GM12878 (cell line): Measurements from ENCODE around the gene E2F2. TPM values are rescaled to one million over a fixed set of nuclear protein-coding genes. Genes with fewer than 3 reads are reported as not detected.
A peak's percentile ranks its signal among the peaks of the same experiment; 100 is the strongest.

Source experiments
- ATAC-seq: fragments of 200-7000 bp; cut with Tn5 transposase; 3 replicates; pipeline ENCODE4 v1.9.1; 2020; ENCODE audit warnings: mild to moderate bottlenecking, moderate library complexity
- BruUV-seq: library from RNA; stranded (reverse); fragments of 400-500 nt; replicated peaks from 2 replicates; lab custom pipeline; 2021; lab: Mats Ljungman, UMichigan
- CTCF ChIA-PET: fragments of 300-600 bp; sonication (Branson Sonifier 250); formaldehyde crosslinking; extraction: SDS; loops from one replicate; lab custom pipeline; 2021; ENCODE audit warnings: inconsistent platforms; lab: Yijun Ruan, JAX
- POLR2A ChIA-PET: fragments of 350-600 bp; formaldehyde crosslinking; extraction: SDS; loops from one replicate; lab custom pipeline; 2021; ENCODE audit warnings: inconsistent platforms; lab: Charles Lee
- RAD21 ChIA-PET: fragments of 300-600 bp; sonication (Branson Sonifier 250); formaldehyde crosslinking; loops from one replicate; lab custom pipeline; 2023; ENCODE audit warnings: antibody characterized with exemption; ENCODE audit not compliant: unreplicated experiment; lab: Charles Lee
- SMC1A ChIA-PET: fragments of 300-600 bp; sonication (Branson Sonifier 250); formaldehyde crosslinking; loops from one replicate; lab custom pipeline; 2023; ENCODE audit not compliant: unreplicated experiment, uncharacterized antibody; lab: Charles Lee
- DNase-seq: peaks from one replicate; pipeline ENCODE4 v3.0.0-alpha.2; 2011; ENCODE audit warnings: low read depth, low spot score
- FAIRE-seq: peaks from 3 replicates; lab custom pipeline; 2011; peaks lifted over from hg19 to GRCh38; lab: Jason Lieb, UNC
- H2AFZ ChIP-seq: 2 replicates; pipeline ENCODE4 v1.6.0; 2011; ENCODE audit warnings: low read depth, low read length, control low read depth; ENCODE audit not compliant: control insufficient read depth
- H3K27ac ChIP-seq: 2 replicates; pipeline ENCODE4 v1.5.1; 2011; ENCODE audit warnings: control low read depth; ENCODE audit not compliant: control insufficient read depth, insufficient read depth
- H3K27me3 ChIP-seq, 2 experiments: replicated peaks in 1 of 2; 2 replicates each; pipeline versions ENCODE4 v1.6.0 to v1.6.1; 2011; ENCODE audit warnings: low read length in 1 of 2; ENCODE audit not compliant: control insufficient read depth in 2 of 2, insufficient read depth in 2 of 2
- H3K36me3 ChIP-seq, 2 experiments: 2 replicates each; pipeline ENCODE4 v1.5.1; 2011; ENCODE audit warnings: low read length in 1 of 2; ENCODE audit not compliant: control insufficient read depth in 2 of 2, insufficient read depth in 2 of 2
- H3K4me1 ChIP-seq: 2 replicates; pipeline ENCODE4 v1.6.1; 2011; ENCODE audit warnings: mild to moderate bottlenecking, low read length, moderate library complexity, mixed read lengths; ENCODE audit not compliant: control insufficient read depth, insufficient read depth
- H3K4me2 ChIP-seq: 2 replicates; pipeline ENCODE4 v1.6.0; 2011; ENCODE audit warnings: control low read depth; ENCODE audit not compliant: control insufficient read depth, insufficient read depth
- H3K4me3 ChIP-seq: fragments of 200-600 bp; sonication (generic); 2 replicates; pipeline ENCODE4 v1.5.1; 2016
- H3K79me2 ChIP-seq: 2 replicates; pipeline ENCODE4 v1.6.0; 2011; ENCODE audit warnings: low read length; ENCODE audit not compliant: control insufficient read depth, insufficient read depth
- H3K9ac ChIP-seq: 2 replicates; pipeline ENCODE4 v1.8.0; 2011; ENCODE audit warnings: low read length, control low read depth, mixed read lengths; ENCODE audit not compliant: control insufficient read depth, insufficient read depth
- H3K9me3 ChIP-seq: replicated peaks from 3 replicates; pipeline ENCODE4 v1.5.1; 2011; ENCODE audit warnings: mild to moderate bottlenecking, low read length; ENCODE audit not compliant: control insufficient read depth, insufficient read depth
- H4K20me1 ChIP-seq: 2 replicates; pipeline ENCODE4 v1.6.0; 2011; ENCODE audit not compliant: control insufficient read depth, insufficient read depth
- ATF2 ChIP-seq: IDR thresholded peaks from 2 replicates; pipeline ENCODE4 v1.6.1; 2012; ENCODE audit warnings: low read length, inconsistent platforms
- BACH1 ChIP-seq: fragments of 450-650 bp; IDR thresholded peaks from 2 replicates; pipeline ENCODE4 v1.6.1; 2017; ENCODE audit warnings: mild to moderate bottlenecking, borderline replicate concordance
- BHLHE40 ChIP-seq, 2 experiments: fragments of 450-650 bp in 1 of 2; IDR thresholded peaks; 2 replicates each; pipeline ENCODE4 v1.6.1; 2011 to 2017; ENCODE audit warnings: low read depth in 2 of 2, borderline replicate concordance in 1 of 2, improper control_type of control experiment in 1 of 2, low read length in 1 of 2, mild to moderate bottlenecking in 1 of 2
- CHD2 ChIP-seq: IDR thresholded peaks from 2 replicates; pipeline ENCODE4 v1.6.1; 2011; ENCODE audit warnings: low read depth, low read length, improper control_type of control experiment, borderline replicate concordance
- CREB1 ChIP-seq: IDR thresholded peaks from 2 replicates; pipeline ENCODE4 v1.6.1; 2012; ENCODE audit warnings: low read depth, mild to moderate bottlenecking, inconsistent platforms
- NFIC ChIP-seq: IDR thresholded peaks from 2 replicates; pipeline ENCODE4 v1.6.1; 2012; ENCODE audit warnings: low read depth, mild to moderate bottlenecking, inconsistent platforms, low read length, moderate library complexity
- NFXL1 ChIP-seq: fragments of 450-650 bp; IDR thresholded peaks from 2 replicates; pipeline ENCODE4 v1.6.1; 2017; ENCODE audit warnings: antibody characterized with exemption, mild to moderate bottlenecking, borderline replicate concordance
- RAD21 ChIP-seq: IDR thresholded peaks from 2 replicates; pipeline ENCODE4 v1.6.1; 2011; ENCODE audit warnings: mild to moderate bottlenecking, low read depth, low read length, moderate library complexity; ENCODE audit not compliant: insufficient read depth
- SMARCA5 ChIP-seq: fragments of 450-650 bp; IDR thresholded peaks from 2 replicates; pipeline ENCODE4 v1.6.1; 2017; ENCODE audit warnings: mild to moderate bottlenecking
- SMC3 ChIP-seq: IDR thresholded peaks from 2 replicates; pipeline ENCODE4 v1.6.1; 2011; ENCODE audit warnings: low read length, improper control_type of control experiment, borderline replicate concordance
- SP1 ChIP-seq: IDR thresholded peaks from one replicate; pipeline ENCODE4 v1.6.1; 2011; ENCODE audit warnings: low read depth, low read length
- YBX1 ChIP-seq: fragments of 450-650 bp; IDR thresholded peaks from 2 replicates; pipeline ENCODE4 v1.6.1; 2016; ENCODE audit warnings: antibody characterized with exemption
- ZBTB40 ChIP-seq: fragments of 450-650 bp; IDR thresholded peaks from 2 replicates; pipeline ENCODE4 v1.6.1; 2016; ENCODE audit warnings: mild to moderate bottlenecking, moderate library complexity, borderline replicate concordance
- ZNF592 ChIP-seq: fragments of 450-650 bp; IDR thresholded peaks from 2 replicates; pipeline ENCODE4 v1.6.1; 2017; ENCODE audit warnings: mild to moderate bottlenecking, moderate library complexity
- WGBS: methylation state at CpG from one replicate; pipeline ENCODE4 v1.1.6; 2016; ENCODE audit warnings: low lambda C conversion rate; ENCODE audit not compliant: insufficient replicate concordance, insufficient coverage; ENCODE audit errors: missing lambda C conversion rate; 5-methylcytosine and 5-hydroxymethylcytosine counted together
- in situ Hi-C: fragments of 300-500 bp; cut with MboI; formaldehyde crosslinking; loops from 9 replicates; pipeline ENCODE4 v1.14.3; 2018; ENCODE audit warnings: mixed read lengths
- intact Hi-C: fragments of 100-400 bp; cut with micrococcal nuclease; formaldehyde crosslinking; loops from one replicate; pipeline ENCODE4 v1.14.2; 2022; ENCODE audit not compliant: unreplicated experiment
- polyA plus RNA-seq, 11 experiments: library from polyadenylated mRNA; depleted of rRNA in 4 of 11; unstranded in 6 of 11; stranded (reverse) in 5 of 11; fragments of >200 nt; fragmentation: Nextera tagmentation in 4 of 11; fragmentation: Illumina TruSeq in 1 of 11; extraction: Ambion mirVana in 4 of 11; extraction: Trizol in 1 of 11; gene quantifications; 1 replicate in 1 of 11; 2 replicates in 10 of 11; pipeline versions ENCODE4 v1.2.1 to v1.2.3, GENCODE V29; 2011 to 2016; ENCODE audit warnings: inconsistent platforms in 2 of 11, missing spikeins in 2 of 11, low read depth in 1 of 11
- total RNA-seq, 4 experiments: library from RNA; depleted of rRNA in 3 of 4; stranded (reverse); fragments of >200 nt in 3 of 4; fragmentation: Illumina TruSeq in 1 of 4; extraction: Trizol in 1 of 4; gene quantifications; 2 replicates each; pipeline versions ENCODE4 v1.2.1 to v1.2.3, GENCODE V29; 2013 to 2021

The E2F2 gene
- total and polyA plus RNA-seq, 10 of the 15 experiments (the other 5 are each of a cell fraction or from before 2014, with no cell fraction given): 3.8 to 27.2 (median 14.6) TPM

- TF ChIP-seq NFXL1: no peak
- TF ChIP-seq NFIC: no peak
- TF ChIP-seq CHD2: no peak
- no peak for TF ChIP-seq YBX1
- TF ChIP-seq SP1: no peak
- no peak for TF ChIP-seq BHLHE40 (IDR thresholded peaks at IDR 0.05; ENCODE audit: borderline replicate concordance in 1 of 2, low read depth in 2 of 2, low read length in 1 of 2)
- TF ChIP-seq ZBTB40: no peak
- TF ChIP-seq RAD21: no peak
- no peak for TF ChIP-seq SMC3
- TF ChIP-seq BACH1: no peak
- no peak for TF ChIP-seq ZNF592
- TF ChIP-seq ATF2: no peak
- no peak for TF ChIP-seq CREB1
- no peak for TF ChIP-seq SMARCA5
- H3K27me3 ChIP-seq: no peaks in the 10 kb centered on the region
- no peak overlapping the region; the same call in 1 of the 2 replicates for H3K4me2 ChIP-seq
- H3K9me3 ChIP-seq: no peaks in the 10 kb centered on the region
- H4K20me1 ChIP-seq: no peaks in the 10 kb centered on the region
- ChIA-PET SMC1A (interaction anchor here (0.7 to 16.8 kb wide), 4 partner anchors 13 to 75 kb away, joined by 3 to 419 read pairs (median 30); no protein-coding TSS in a partner anchor), RAD21 (no interaction called here), POLR2A (interaction anchor here (0.6 to 6.5 kb wide), 5 partner anchors 10 to 74 kb away, joined by 3 to 188 read pairs (median 4); no protein-coding TSS in a partner anchor), CTCF (interaction anchor here (1.2 to 2.9 kb wide), 3 partner anchors 9 to 72 kb away, joined by 3 to 14 read pairs (median 6); no protein-coding TSS in a partner anchor)
- in situ Hi-C loops (no loop called here), intact Hi-C loops (no loop called here)
- H2AFZ ChIP-seq: no peak overlapping the region
- peak overlapping the region; percentile 13; the same call in 1 of the 2 replicates for H3K27ac ChIP-seq
- no TSS peak for BruUV-seq
- H3K4me1 ChIP-seq: peaks cover 36% of the 10 kb centered on the region
- H3K4me3 ChIP-seq: no peak overlapping the region
- ATAC-seq (no peak), DNase-seq (no peak), FAIRE-seq (no peak)
- no peaks in the 10 kb centered on the region for H3K36me3 ChIP-seq
- H3K9ac ChIP-seq: no peak overlapping the region
- 95% methylated on average over 9 of the region's 9 CpGs for WGBS
- peaks cover 13% of the 10 kb centered on the region for H3K79me2 ChIP-seq
Observed at GRCh38 chr1:23563003-23563402, 32.0 kb upstream of the E2F2 start.
